SK-N-SH treated with all-trans-retinoic acid at 6 μM for 48 hours (cell line): ENCODE results near the gene E2F7.

Experiments used
- ATAC-seq: fragments of 200-7000 bp; cut with Tn5 transposase; 3 replicates; pipeline ENCODE4 v1.9.1; 2020; ENCODE audit warnings: mild to moderate bottlenecking, moderate library complexity
- ARNTL ChIP-seq: fragments of 450-650 bp; formaldehyde crosslinking; IDR thresholded peaks from 2 replicates; pipeline ENCODE4 v1.5.0; 2020; ENCODE audit warnings: low read depth, mild to moderate bottlenecking, moderate library complexity, borderline replicate concordance
- BACH2 ChIP-seq: fragments of 250-450 bp; sonication (Bioruptor Pico); IDR thresholded peaks from 2 replicates; pipeline ENCODE4 v1.9.0; 2021; ENCODE audit warnings: mild to moderate bottlenecking, borderline replicate concordance
- CREB5 ChIP-seq: fragments of 250-450 bp; sonication (Bioruptor Pico); IDR thresholded peaks from 2 replicates; pipeline ENCODE4 v1.5.1; 2020; ENCODE audit warnings: low read depth, mild to moderate bottlenecking, moderate library complexity
- CSDC2 ChIP-seq: fragments of 250-450 bp; sonication (Bioruptor Pico); IDR thresholded peaks from 2 replicates; pipeline ENCODE4 v1.5.0; 2020; ENCODE audit warnings: mild to moderate bottlenecking, moderate library complexity
- CSRNP3 ChIP-seq: fragments of 250-450 bp; sonication (Bioruptor Pico); IDR thresholded peaks from 2 replicates; pipeline ENCODE4 v1.5.1; 2021; ENCODE audit warnings: mild to moderate bottlenecking, moderate library complexity
- ESRRG ChIP-seq: fragments of 250-450 bp; sonication (Bioruptor Pico); IDR thresholded peaks from 2 replicates; pipeline ENCODE4 v1.6.1; 2021; ENCODE audit warnings: mild to moderate bottlenecking
- GLIS3 ChIP-seq: fragments of 250-450 bp; sonication (Bioruptor Pico); IDR thresholded peaks from 2 replicates; pipeline ENCODE4 v1.5.0; 2020; ENCODE audit warnings: mild to moderate bottlenecking, moderate library complexity
- ISL1 ChIP-seq: fragments of 250-450 bp; sonication (Bioruptor Pico); IDR thresholded peaks from 2 replicates; pipeline ENCODE4 v2.1.2; 2022; ENCODE audit warnings: mild to moderate bottlenecking, moderate library complexity
- OSR1 ChIP-seq: fragments of 250-450 bp; sonication (Bioruptor Pico); IDR thresholded peaks from 2 replicates; pipeline ENCODE4 v1.8.0; 2022; ENCODE audit warnings: moderate library complexity, mild to moderate bottlenecking, inconsistent platforms
- PATZ1 ChIP-seq: fragments of 250-450 bp; sonication (Bioruptor Pico); IDR thresholded peaks from 2 replicates; pipeline ENCODE4 v1.8.0; 2020; ENCODE audit warnings: mild to moderate bottlenecking, moderate library complexity, borderline replicate concordance
- POU6F1 ChIP-seq: fragments of 250-450 bp; sonication (Bioruptor Pico); IDR thresholded peaks from 2 replicates; pipeline ENCODE4 v1.8.0; 2021; ENCODE audit warnings: low read depth, mild to moderate bottlenecking, moderate library complexity, borderline replicate concordance
- PPARA ChIP-seq: fragments of 250-450 bp; sonication (Bioruptor Pico); IDR thresholded peaks from 2 replicates; pipeline ENCODE4 v1.5.0; 2020; ENCODE audit warnings: mild to moderate bottlenecking, borderline replicate concordance
- RARB ChIP-seq: fragments of 250-450 bp; sonication (Bioruptor Pico); IDR thresholded peaks from 2 replicates; pipeline ENCODE4 v1.8.0; 2021; ENCODE audit warnings: mild to moderate bottlenecking, moderate library complexity
- SNAI2 ChIP-seq: fragments of 250-450 bp; sonication (Bioruptor Pico); IDR thresholded peaks from 2 replicates; pipeline ENCODE4 v1.5.0; 2020; ENCODE audit warnings: mild to moderate bottlenecking, moderate library complexity
- TOX ChIP-seq: fragments of 250-450 bp; sonication (Bioruptor Pico); IDR thresholded peaks from 2 replicates; pipeline ENCODE4 v1.8.0; 2021; ENCODE audit warnings: mild to moderate bottlenecking, moderate library complexity, borderline replicate concordance
- TSHZ2 ChIP-seq: fragments of 250-450 bp; sonication (Bioruptor Pico); IDR thresholded peaks from 2 replicates; pipeline ENCODE4 v1.5.0; 2020; ENCODE audit warnings: mild to moderate bottlenecking, moderate library complexity
- ZC3H10 ChIP-seq: fragments of 250-450 bp; sonication (Bioruptor Pico); IDR thresholded peaks from 2 replicates; pipeline ENCODE4 v1.5.1; 2021; ENCODE audit warnings: mild to moderate bottlenecking, moderate library complexity
- ZFP3 ChIP-seq: fragments of 250-450 bp; sonication (Bioruptor Pico); IDR thresholded peaks from 2 replicates; pipeline ENCODE4 v1.5.0; 2020; ENCODE audit warnings: mild to moderate bottlenecking, moderate library complexity
- ZFP30 ChIP-seq: fragments of 450-650 bp; formaldehyde crosslinking; IDR thresholded peaks from 2 replicates; pipeline ENCODE4 v1.5.0; 2022; ENCODE audit warnings: mild to moderate bottlenecking, moderate library complexity
- ZNF70 ChIP-seq: fragments of 450-650 bp; formaldehyde crosslinking; IDR thresholded peaks from 2 replicates; pipeline ENCODE4 v1.5.0; 2020; ENCODE audit warnings: mild to moderate bottlenecking, moderate library complexity

E2F7 gene

GRCh38 chr12:77040231-77040630 lies 25.1 kb downstream of the E2F7 start:
- no peak for ATAC-seq

GRCh38 chr12:77035226-77035625 lies 30.1 kb downstream of the E2F7 start:
- ATAC-seq = no peak
- TF ChIP-seq ZNF70 (CRISPR knock-in tag) = no peak
- TF ChIP-seq ZC3H10 (CRISPR knock-in tag) = no peak
- no peak for TF ChIP-seq SNAI2 (CRISPR knock-in tag)
- no peak for TF ChIP-seq TSHZ2 (CRISPR knock-in tag)
- TF ChIP-seq ZFP3 = no peak
- no peak for TF ChIP-seq CREB5
- TF ChIP-seq BACH2 = no peak
- TF ChIP-seq ZFP30 (CRISPR knock-in tag) = no peak
- TF ChIP-seq PATZ1 (CRISPR knock-in tag) = no peak
- TF ChIP-seq ARNTL (CRISPR knock-in tag) = no peak

More at GRCh38 chr12:77040231-77040630, 25.1 kb downstream of the E2F7 start:
- TF ChIP-seq CSDC2 (CRISPR knock-in tag) (no peak), PPARA (no peak), BACH2 (no peak), RARB (CRISPR knock-in tag) (no peak), GLIS3 (CRISPR knock-in tag) (no peak), CSRNP3 (CRISPR knock-in tag) (no peak), PATZ1 (CRISPR knock-in tag) (no peak), POU6F1 (no peak), CREB5 (no peak), ARNTL (CRISPR knock-in tag) (no peak), TOX (no peak), ESRRG (CRISPR knock-in tag) (no peak), ZNF70 (CRISPR knock-in tag) (no peak), ISL1 (no peak), OSR1 (CRISPR knock-in tag) (no peak), SNAI2 (CRISPR knock-in tag) (no peak)
- TF ChIP-seq, all 23 proteins: peak for 0
